ENCODE measurements around the gene ZNF808. TPM values are rescaled to one million over a fixed set of nuclear protein-coding genes. Genes with fewer than 3 reads are reported as not detected.

ZNF808 gene
- total and polyA plus RNA-seq, 2 of the 4 experiments (the other 2 are of a cell fraction): 3.6 to 19.9 TPM

DNA sequence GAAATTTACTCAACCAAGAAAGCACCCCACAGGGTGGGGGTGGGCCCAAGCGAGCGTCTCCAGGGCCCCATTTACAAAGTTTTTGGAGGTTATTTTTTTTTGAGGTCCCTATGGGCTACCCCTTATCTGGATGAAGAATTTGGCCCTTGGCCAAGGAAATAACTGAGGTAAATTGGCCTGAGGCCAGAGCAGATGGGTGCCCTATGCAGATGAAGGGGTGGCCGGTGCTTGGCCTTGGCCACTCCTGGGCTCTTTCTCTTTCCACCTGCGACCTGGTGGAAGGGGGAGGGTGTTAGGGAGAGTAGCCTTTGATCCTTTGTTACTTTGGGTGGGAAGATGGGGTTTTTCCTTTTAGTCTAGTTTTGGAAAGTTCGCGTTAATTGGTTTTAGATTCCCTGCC is 58.1 kb downstream of the ZNF808 start:
- H2AK9ac ChIP-seq (replicated peaks; ENCODE audit: low read depth, low read length, poor library complexity): no peak overlapping the region
- H3K9me3 ChIP-seq (ENCODE audit: control insufficient read depth, insufficient read depth, low read length): peaks cover 19% of the 10 kb centered on the region
- no peak overlapping the region for H3K4me3 ChIP-seq (ENCODE audit: insufficient read depth, low read depth, low read length)
- no peak overlapping the region for H3K9ac ChIP-seq (ENCODE audit: low read depth, low read length)
- H3K18ac ChIP-seq (ENCODE audit: low read depth, low read length): no peak overlapping the region
- H4K8ac ChIP-seq (ENCODE audit: low read depth in 2 of 2, low read length in 2 of 2): no peak overlapping the region
- intact Hi-C loops (cut with micrococcal nuclease): no loop called here
- no peak overlapping the region for H3K23ac ChIP-seq (ENCODE audit: low read depth, low read length)
- H4K20me1 ChIP-seq (ENCODE audit: insufficient read depth, low read length): no peaks in the 10 kb centered on the region; the same call in 1 of the 2 replicates
- no peak overlapping the region for H2BK5ac ChIP-seq (ENCODE audit: low read depth, low read length, poor library complexity, severe bottlenecking)
- no CpG with 5 or more reads among the region's 6 CpGs for WGBS, 2 experiments (ENCODE audit: extremely low coverage in 2 of 2, insufficient read length in 1 of 2)
- peaks cover 5 to 7% of the 10 kb centered on the region in 2 experiments; a peak in 3 of 4 replicates for H3K79me1 ChIP-seq (ENCODE audit: low read depth in 1 of 2, low read length in 2 of 2)
- dilution Hi-C loops (cut with HindIII; ENCODE audit: low sequenced_read_pairs, unreplicated experiment): no loop called here
- peaks cover 35% of the 10 kb centered on the region for H3K36me3 ChIP-seq (ENCODE audit: control insufficient read depth, insufficient read depth, low read length)
- no peaks in the 10 kb centered on the region for H3K27me3 ChIP-seq (ENCODE audit: control insufficient read depth, insufficient read depth, low read length)
- H2AK5ac ChIP-seq (ENCODE audit: low read depth, low read length): no peak overlapping the region
- ChIA-PET CTCF (no interaction called here), POLR2A (ENCODE audit: unreplicated experiment) (no interaction called here)
- H3K9me1 ChIP-seq (ENCODE audit: insufficient read depth, low read length): no peaks in the 10 kb centered on the region
- no peak overlapping the region for H3K56ac ChIP-seq (ENCODE audit: extremely low read depth, insufficient read depth, low read length)
- H2BK20ac ChIP-seq (ENCODE audit: low read depth, low read length): no peak overlapping the region
- no peak overlapping the region for H3K14ac ChIP-seq (replicated peaks; ENCODE audit: low read depth, low read length)
- no peaks in the 10 kb centered on the region for H3K4me1 ChIP-seq (ENCODE audit: control insufficient read depth, insufficient read depth, low read length)
- H3K4me2 ChIP-seq (ENCODE audit: low read depth, low read length): no peak overlapping the region
- no peak for DNase-seq
- in situ Hi-C loops (cut with MboI; ENCODE audit: low sequenced_read_pairs): no loop called here
- H2BK120ac ChIP-seq (ENCODE audit: low read depth, low read length): no peak overlapping the region
- no TSS peak for BruUV-seq (replicated peaks)
- no peak for ATAC-seq (ENCODE audit: low read depth)
- no peak overlapping the region for H4K91ac ChIP-seq (ENCODE audit: insufficient read depth, low read depth, low read length)
- H4K5ac ChIP-seq (ENCODE audit: low read depth, low read length): no peak overlapping the region
- no peak overlapping the region for H3K4ac ChIP-seq (ENCODE audit: low read depth, low read length)
- H2BK15ac ChIP-seq (ENCODE audit: low read depth, low read length): no peak overlapping the region
- no peak overlapping the region for H2AFZ ChIP-seq (replicated peaks; ENCODE audit: low read length, poor library complexity)
- TF ChIP-seq FOS (IDR thresholded peaks at IDR 0.05; ENCODE audit: low read depth, low read length): no peak
- H3K27ac ChIP-seq (ENCODE audit: insufficient read depth, low read length): no peak overlapping the region

All from IMR-90 (cell line).